ENCODE measurements around the gene VRK1. TPM values are rescaled to one million over a fixed set of nuclear protein-coding genes. Genes with fewer than 3 reads are reported as not detected.

VRK1 gene
- total RNA-seq, 1 donor from 2014 or later = 52.7 TPM

DNA sequence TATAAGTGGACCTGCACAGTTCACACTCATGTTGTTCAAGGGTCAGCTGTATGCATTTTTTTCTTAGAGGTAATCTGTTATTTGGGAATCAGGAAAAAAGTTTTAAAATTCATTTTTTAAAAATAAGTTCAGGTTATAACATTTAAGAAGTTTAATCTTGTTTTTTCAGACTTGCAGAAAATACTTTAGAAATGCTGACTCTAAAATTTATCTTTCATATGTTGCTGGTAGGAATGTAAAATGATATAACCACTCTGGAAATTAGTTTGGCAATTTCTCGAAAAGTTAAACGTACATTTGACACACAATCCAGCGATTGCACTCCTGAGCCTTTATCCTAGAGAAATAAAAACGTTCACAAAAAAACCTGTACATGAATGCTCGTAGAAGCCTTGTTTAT is 4.7 kb downstream of the VRK1 start:
- H3K4me3 ChIP-seq (ENCODE audit: low read length in 3 of 3) = no peak overlapping the region
- H3K9me3 ChIP-seq (ENCODE audit: control insufficient read depth in 3 of 3, low read length in 3 of 3) = no peaks in the 10 kb centered on the region
- no peak overlapping the region for H3K27ac ChIP-seq (ENCODE audit: low read depth, low read length)
- H3K9ac ChIP-seq (ENCODE audit: low read depth in 1 of 3, low read length in 3 of 3) = no peak overlapping the region
- no peaks in the 10 kb centered on the region for H3K27me3 ChIP-seq (ENCODE audit: control insufficient read depth in 3 of 3, insufficient read depth in 3 of 3, low read length in 3 of 3)
- no peaks in the 10 kb centered on the region for H3K36me3 ChIP-seq (ENCODE audit: control insufficient read depth in 3 of 3, insufficient read depth in 3 of 3, low read length in 3 of 3)
- H3K4me1 ChIP-seq (ENCODE audit: control insufficient read depth in 3 of 3, insufficient read depth in 3 of 3, low read length in 3 of 3) = peaks cover 7 to 10% (median 8%) of the 10 kb centered on the region in 3 donors

DNA sequence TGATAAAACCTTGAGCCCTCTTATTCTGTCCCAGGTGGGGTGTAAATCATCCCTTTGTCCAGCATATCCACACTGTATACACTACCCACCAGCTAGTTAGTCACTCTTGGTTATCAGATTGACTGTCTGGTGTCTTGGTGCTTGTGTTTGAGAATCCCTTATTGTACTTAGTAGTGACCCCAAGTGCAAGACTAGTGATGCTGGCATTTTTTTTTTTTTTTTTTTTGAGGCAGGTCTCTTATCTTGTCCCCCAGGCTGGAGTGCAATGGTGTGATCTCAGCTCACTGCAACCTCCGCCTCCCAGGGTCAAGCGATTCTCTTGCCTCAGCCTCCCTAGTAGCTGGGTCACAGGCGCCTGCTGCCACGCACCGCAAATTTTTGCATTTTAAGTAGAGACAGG is 5.8 kb downstream of the VRK1 start:
- H3K27me3 ChIP-seq (ENCODE audit: control insufficient read depth in 3 of 3, insufficient read depth in 3 of 3, low read length in 3 of 3) = no peaks in the 10 kb centered on the region
- peaks cover 3 to 6% (median 4%) of the 10 kb centered on the region in 3 donors for H3K4me1 ChIP-seq (ENCODE audit: control insufficient read depth in 3 of 3, insufficient read depth in 3 of 3, low read length in 3 of 3)
- no peaks in the 10 kb centered on the region for H3K36me3 ChIP-seq (ENCODE audit: control insufficient read depth in 3 of 3, insufficient read depth in 3 of 3, low read length in 3 of 3)
- no peak overlapping the region for H3K9ac ChIP-seq (ENCODE audit: low read depth in 1 of 3, low read length in 3 of 3)
- no peak overlapping the region for H3K4me3 ChIP-seq (ENCODE audit: low read length in 3 of 3)
- H3K9me3 ChIP-seq (ENCODE audit: control insufficient read depth in 3 of 3, low read length in 3 of 3) = no peaks in the 10 kb centered on the region
- H3K27ac ChIP-seq (ENCODE audit: low read depth, low read length) = no peak overlapping the region

DNA sequence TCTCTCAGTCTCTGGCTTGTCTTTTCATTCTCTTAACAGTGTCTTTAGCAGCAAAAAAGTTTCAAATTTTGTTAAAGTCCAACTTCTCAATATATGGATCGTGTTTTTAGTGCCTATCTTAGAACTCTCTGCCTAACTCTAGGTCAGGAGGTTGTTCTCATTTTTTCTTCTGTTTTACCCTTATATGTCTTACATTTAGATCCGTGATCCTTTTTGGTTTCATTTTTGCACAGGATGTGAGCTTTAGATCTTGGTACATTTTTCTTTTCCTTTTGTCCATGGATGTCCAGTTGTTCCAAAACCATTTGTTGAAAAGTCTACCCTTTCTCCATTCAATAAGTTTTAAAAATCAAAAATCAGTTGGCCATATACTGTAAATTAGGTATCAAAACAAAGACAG is 6.8 kb downstream of the VRK1 start:
- Histone ChIP-seq H3K27ac (ENCODE audit: low read depth, low read length) (no peak overlapping the region), H3K27me3 (ENCODE audit: control insufficient read depth in 3 of 3, insufficient read depth in 3 of 3, low read length in 3 of 3) (no peaks in the 10 kb centered on the region), H3K36me3 (ENCODE audit: control insufficient read depth in 3 of 3, insufficient read depth in 3 of 3, low read length in 3 of 3) (no peaks in the 10 kb centered on the region), H3K9me3 (ENCODE audit: control insufficient read depth in 3 of 3, low read length in 3 of 3) (no peaks in the 10 kb centered on the region), H3K9ac (ENCODE audit: low read depth in 1 of 3, low read length in 3 of 3) (no peak overlapping the region), H3K4me1 (ENCODE audit: control insufficient read depth in 3 of 3, insufficient read depth in 3 of 3, low read length in 3 of 3) (peaks cover 0 to 4% (median 0%) of the 10 kb centered on the region in 3 donors), H3K4me3 (ENCODE audit: low read length in 3 of 3) (no peak overlapping the region)

DNA sequence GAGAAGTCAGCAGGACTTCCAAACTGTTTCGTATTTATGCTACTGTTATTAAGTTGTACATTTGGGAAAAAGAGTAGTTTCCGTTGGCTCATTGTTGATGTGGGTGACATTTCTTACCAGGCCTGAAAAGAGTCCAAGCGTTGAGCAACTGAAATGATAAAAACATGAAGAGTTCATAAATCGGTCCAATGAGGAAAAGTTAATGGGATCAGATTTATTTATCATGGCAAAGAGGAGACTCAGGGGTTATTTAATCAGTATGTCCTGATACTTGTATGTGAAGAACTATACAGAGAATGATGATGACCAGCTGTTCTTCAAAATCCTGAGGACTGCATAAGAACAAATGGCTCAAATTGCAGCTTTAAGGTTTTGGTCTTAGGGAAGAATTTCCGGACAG is 7.7 kb downstream of the VRK1 start:
- H3K4me1 ChIP-seq (ENCODE audit: control insufficient read depth in 3 of 3, insufficient read depth in 3 of 3, low read length in 3 of 3) = peaks cover 0 to 4% (median 0%) of the 10 kb centered on the region in 3 donors
- no peaks in the 10 kb centered on the region for H3K36me3 ChIP-seq (ENCODE audit: control insufficient read depth in 3 of 3, insufficient read depth in 3 of 3, low read length in 3 of 3)
- no peaks in the 10 kb centered on the region for H3K27me3 ChIP-seq (ENCODE audit: control insufficient read depth in 3 of 3, insufficient read depth in 3 of 3, low read length in 3 of 3)
- H3K9ac ChIP-seq (ENCODE audit: low read depth in 1 of 3, low read length in 3 of 3) = no peak overlapping the region
- H3K9me3 ChIP-seq (ENCODE audit: control insufficient read depth in 3 of 3, low read length in 3 of 3) = no peaks in the 10 kb centered on the region
- no peak overlapping the region for H3K4me3 ChIP-seq (ENCODE audit: low read length in 3 of 3)
- no peak overlapping the region for H3K27ac ChIP-seq (ENCODE audit: low read depth, low read length)

GRCh38 chr14:96805956-96806355 is 8.8 kb downstream of the VRK1 start:
- Histone ChIP-seq H3K9me3 (ENCODE audit: control insufficient read depth in 3 of 3, low read length in 3 of 3) (no peaks in the 10 kb centered on the region), H3K36me3 (ENCODE audit: control insufficient read depth in 3 of 3, insufficient read depth in 3 of 3, low read length in 3 of 3) (no peaks in the 10 kb centered on the region), H3K4me1 (ENCODE audit: control insufficient read depth in 3 of 3, insufficient read depth in 3 of 3, low read length in 3 of 3) (peaks cover 0 to 4% (median 0%) of the 10 kb centered on the region in 3 donors), H3K27ac (ENCODE audit: low read depth, low read length) (no peak overlapping the region), H3K4me3 (ENCODE audit: low read length in 3 of 3) (no peak overlapping the region), H3K27me3 (ENCODE audit: control insufficient read depth in 3 of 3, insufficient read depth in 3 of 3, low read length in 3 of 3) (no peaks in the 10 kb centered on the region), H3K9ac (ENCODE audit: low read depth in 1 of 3, low read length in 3 of 3) (no peak overlapping the region)

DNA sequence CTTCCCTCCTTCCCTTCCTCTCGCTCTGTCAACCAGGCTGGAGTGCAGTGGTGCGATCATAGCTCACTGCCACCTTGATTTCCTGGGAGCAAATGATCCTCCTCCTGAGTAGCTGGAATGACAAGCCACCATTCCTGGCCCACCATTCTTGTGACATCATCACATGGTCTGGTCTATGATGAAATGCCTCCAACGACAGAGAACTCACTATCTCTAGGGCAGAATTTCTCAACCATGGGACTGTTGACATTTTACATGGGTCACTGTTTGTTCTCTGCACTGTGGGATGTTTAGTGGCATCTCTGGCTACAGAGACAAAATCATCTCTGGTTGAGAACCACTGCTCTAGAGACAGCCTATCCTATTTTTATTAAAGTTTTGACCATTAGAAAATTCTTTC is 9.7 kb downstream of the VRK1 start:
- no peaks in the 10 kb centered on the region for H3K36me3 ChIP-seq (ENCODE audit: control insufficient read depth in 3 of 3, insufficient read depth in 3 of 3, low read length in 3 of 3)
- peaks cover 0 to 4% (median 0%) of the 10 kb centered on the region in 3 donors for H3K4me1 ChIP-seq (ENCODE audit: control insufficient read depth in 3 of 3, insufficient read depth in 3 of 3, low read length in 3 of 3)
- no peaks in the 10 kb centered on the region for H3K27me3 ChIP-seq (ENCODE audit: control insufficient read depth in 3 of 3, insufficient read depth in 3 of 3, low read length in 3 of 3)
- H3K27ac ChIP-seq (ENCODE audit: low read depth, low read length) = no peak overlapping the region
- H3K4me3 ChIP-seq (ENCODE audit: low read length in 3 of 3) = no peak overlapping the region
- H3K9ac ChIP-seq (ENCODE audit: low read depth in 1 of 3, low read length in 3 of 3) = no peak overlapping the region
- H3K9me3 ChIP-seq (ENCODE audit: control insufficient read depth in 3 of 3, low read length in 3 of 3) = no peaks in the 10 kb centered on the region

- Histone ChIP-seq H3K4me3 (ENCODE audit: low read length in 3 of 3) (no peak overlapping the region), H3K27me3 (ENCODE audit: control insufficient read depth in 3 of 3, insufficient read depth in 3 of 3, low read length in 3 of 3) (no peaks in the 10 kb centered on the region), H3K9ac (ENCODE audit: low read depth in 1 of 3, low read length in 3 of 3) (no peak overlapping the region), H3K27ac (ENCODE audit: low read depth, low read length) (no peak overlapping the region), H3K36me3 (ENCODE audit: control insufficient read depth in 3 of 3, insufficient read depth in 3 of 3, low read length in 3 of 3) (no peaks in the 10 kb centered on the region), H3K4me1 (ENCODE audit: control insufficient read depth in 3 of 3, insufficient read depth in 3 of 3, low read length in 3 of 3) (peaks cover 0 to 4% (median 0%) of the 10 kb centered on the region in 3 donors), H3K9me3 (ENCODE audit: control insufficient read depth in 3 of 3, low read length in 3 of 3) (no peaks in the 10 kb centered on the region)
These were observed 11.6 kb downstream of the VRK1 start for GRCh38 chr14:96808619-96809406.

DNA sequence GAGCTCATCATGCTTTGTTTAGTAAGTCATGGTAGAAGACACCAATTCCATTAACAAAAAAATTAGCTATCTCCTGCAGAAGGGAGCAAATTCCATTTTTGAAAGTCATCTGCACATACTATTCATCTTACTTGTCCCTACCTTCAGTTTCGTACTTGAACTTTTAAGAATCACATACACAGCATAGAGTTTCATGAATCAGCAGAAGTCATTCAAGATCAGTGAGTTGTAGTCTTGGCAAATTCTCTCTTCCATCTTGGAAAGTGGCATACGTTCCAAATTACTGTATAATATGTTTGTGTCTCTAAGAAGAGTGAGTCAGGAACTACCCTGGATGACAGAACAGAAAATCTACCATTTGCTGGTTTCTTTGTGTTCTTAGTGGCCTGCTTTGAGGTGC is 14.1 kb downstream of the VRK1 start:
- Histone ChIP-seq H3K36me3 (ENCODE audit: control insufficient read depth in 3 of 3, insufficient read depth in 3 of 3, low read length in 3 of 3) (no peaks in the 10 kb centered on the region), H3K9me3 (ENCODE audit: control insufficient read depth in 3 of 3, low read length in 3 of 3) (no peaks in the 10 kb centered on the region), H3K27me3 (ENCODE audit: control insufficient read depth in 3 of 3, insufficient read depth in 3 of 3, low read length in 3 of 3) (no peaks in the 10 kb centered on the region), H3K27ac (ENCODE audit: low read depth, low read length) (no peak overlapping the region), H3K4me3 (ENCODE audit: low read length in 3 of 3) (no peak overlapping the region), H3K4me1 (ENCODE audit: control insufficient read depth in 3 of 3, insufficient read depth in 3 of 3, low read length in 3 of 3) (peaks cover 0 to under 1% (median 0%) of the 10 kb centered on the region in 3 donors), H3K9ac (ENCODE audit: low read depth in 1 of 3, low read length in 3 of 3) (no peak overlapping the region)

DNA sequence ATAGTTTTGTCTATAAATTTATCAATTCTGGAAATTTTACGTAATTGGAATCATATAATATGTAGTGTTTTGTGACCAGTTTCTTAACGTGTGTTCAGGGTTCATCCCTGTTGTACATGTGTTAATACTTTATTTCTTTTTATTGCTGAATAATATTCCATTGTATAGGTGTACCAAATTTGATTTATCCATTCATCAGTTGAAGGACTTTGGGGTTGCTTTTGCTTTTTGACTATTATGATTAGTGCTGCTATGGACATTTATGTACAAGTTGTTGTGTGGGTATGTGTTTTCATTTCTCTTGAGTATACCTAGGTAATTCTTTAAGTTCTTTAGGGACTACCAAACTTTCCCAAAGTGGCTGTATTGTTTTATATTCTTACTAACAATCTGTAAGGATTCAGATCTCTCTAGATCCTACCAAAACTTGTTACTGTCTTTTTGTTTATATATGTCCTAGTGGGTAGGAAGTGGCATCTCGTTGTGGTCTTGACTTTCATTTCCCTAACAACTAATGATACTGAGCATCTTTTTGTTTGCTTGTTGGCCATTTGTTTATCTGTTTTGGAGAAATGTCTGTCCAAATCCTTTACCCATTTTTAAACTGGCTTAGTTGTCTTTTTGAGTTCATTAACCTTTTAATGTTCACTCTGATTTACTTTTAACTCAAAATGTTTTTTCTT is 14.9 kb downstream of the VRK1 start:
- H3K9me3 ChIP-seq (ENCODE audit: control insufficient read depth in 3 of 3, low read length in 3 of 3) = no peaks in the 10 kb centered on the region
- no peaks in the 10 kb centered on the region for H3K27me3 ChIP-seq (ENCODE audit: control insufficient read depth in 3 of 3, insufficient read depth in 3 of 3, low read length in 3 of 3)
- H3K4me1 ChIP-seq (ENCODE audit: control insufficient read depth in 3 of 3, insufficient read depth in 3 of 3, low read length in 3 of 3) = no peaks in the 10 kb centered on the region
- H3K4me3 ChIP-seq (ENCODE audit: low read length in 3 of 3) = no peak overlapping the region
- no peaks in the 10 kb centered on the region for H3K36me3 ChIP-seq (ENCODE audit: control insufficient read depth in 3 of 3, insufficient read depth in 3 of 3, low read length in 3 of 3)
- no peak overlapping the region for H3K9ac ChIP-seq (ENCODE audit: low read depth in 1 of 3, low read length in 3 of 3)
- H3K27ac ChIP-seq (ENCODE audit: low read depth, low read length) = no peak overlapping the region

GRCh38 chr14:96816281-96816680 is 19.1 kb downstream of the VRK1 start:
- Histone ChIP-seq H3K27ac (ENCODE audit: low read depth, low read length) (no peak overlapping the region), H3K36me3 (ENCODE audit: control insufficient read depth in 3 of 3, insufficient read depth in 3 of 3, low read length in 3 of 3) (no peaks in the 10 kb centered on the region), H3K9me3 (ENCODE audit: control insufficient read depth in 3 of 3, low read length in 3 of 3) (no peaks in the 10 kb centered on the region), H3K4me1 (ENCODE audit: control insufficient read depth in 3 of 3, insufficient read depth in 3 of 3, low read length in 3 of 3) (peaks cover 0 to 3% (median 0%) of the 10 kb centered on the region in 3 donors), H3K4me3 (ENCODE audit: low read length in 3 of 3) (no peak overlapping the region), H3K27me3 (ENCODE audit: control insufficient read depth in 3 of 3, insufficient read depth in 3 of 3, low read length in 3 of 3) (no peaks in the 10 kb centered on the region), H3K9ac (ENCODE audit: low read depth in 1 of 3, low read length in 3 of 3) (no peak overlapping the region)
